HCT116 (cell line): ENCODE measurements around the gene PNPLA8. TPM values are rescaled to one million over a fixed set of nuclear protein-coding genes. Genes with fewer than 3 reads are reported as not detected.

Experiments
- ATAC-seq: fragments of 200-7000 bp; cut with Tn5 transposase; 2 replicates; pipeline ENCODE4 v1.9.1; 2020; ENCODE audit warnings: mild to moderate bottlenecking, moderate library complexity
- BruUV-seq: library from RNA; stranded (reverse); fragments of 400-500 nt; replicated peaks from 2 replicates; lab custom pipeline; 2021; lab: Mats Ljungman, UMichigan
- CTCF ChIA-PET: fragments of 300-600 bp; sonication (Branson Sonifier 250); formaldehyde crosslinking; loops from one replicate; lab custom pipeline; 2021; ENCODE audit warnings: antibody characterized with exemption; lab: Charles Lee
- POLR2A ChIA-PET: fragments of 300-600, 350-600 bp; sonication (Branson Sonifier 250); formaldehyde crosslinking; loops from one replicate; lab custom pipeline; 2021; ENCODE audit warnings: antibody characterized with exemption; lab: Charles Lee
- RAD21 ChIA-PET, 2 experiments: fragments of 300-600 bp; sonication (Branson Sonifier 250); formaldehyde crosslinking; loops; one replicate each; lab custom pipeline; 2023; ENCODE audit warnings: low total read pairs in 2 of 2; ENCODE audit not compliant: uncharacterized antibody in 2 of 2, unreplicated experiment in 2 of 2, low non-redundant PET in 1 of 2; lab: Charles Lee
- DNase-seq: peaks from one replicate; pipeline ENCODE4 v3.0.0-alpha.2; 2010; ENCODE audit warnings: low read depth, low spot score
- H2AFZ ChIP-seq: fragments of 200-600 bp; shearing (Covaris generic), sonication (generic); 2 replicates; pipeline ENCODE4 v1.6.1; 2017; ENCODE audit warnings: low read depth, mixed run types, mixed read lengths, antibody characterized with exemption, low read length; ENCODE audit not compliant: poor library complexity, severe bottlenecking
- H3K27ac ChIP-seq: 2 replicates; pipeline ENCODE4 v1.5.1; 2012; ENCODE audit warnings: low read depth, low read length
- H3K27me3 ChIP-seq: fragments of 200-600 bp; sonication (generic); 2 replicates; pipeline ENCODE4 v1.6.1; 2016; ENCODE audit warnings: mixed run types, low read length, mixed read lengths; ENCODE audit not compliant: insufficient read depth
- H3K36me3 ChIP-seq, 2 experiments: fragments of 200-500 bp in 1 of 2; fragments of 200-600 bp in 1 of 2; sonication (Bioruptor generic) in 1 of 2; sonication (generic) in 1 of 2; 2 replicates each; pipeline versions ENCODE4 v1.5.1 to v1.6.1; 2014 to 2016; ENCODE audit warnings: low read length in 2 of 2, inconsistent platforms in 1 of 2, mixed read lengths in 1 of 2, mixed run types in 1 of 2; ENCODE audit not compliant: insufficient read depth in 2 of 2, control insufficient read depth in 1 of 2
- H3K4me1 ChIP-seq, 2 experiments: fragments of 200-600 bp in 1 of 2; sonication (generic) in 1 of 2; 2 replicates each; pipeline versions ENCODE4 v1.5.1 to v1.6.1; 2012 to 2017; ENCODE audit warnings: low read length in 2 of 2, inconsistent platforms in 1 of 2, mild to moderate bottlenecking in 1 of 2, mixed read lengths in 1 of 2, mixed run types in 1 of 2, moderate library complexity in 1 of 2; ENCODE audit not compliant: insufficient read depth in 2 of 2, control insufficient read depth in 1 of 2
- H3K4me2 ChIP-seq: fragments of 200-600 bp; sonication (generic); 2 replicates; pipeline ENCODE4 v1.6.1; 2017; ENCODE audit warnings: mixed run types, low read length, mixed read lengths
- H3K4me3 ChIP-seq, 2 experiments: fragments of 200-600 bp in 1 of 2; sonication (generic) in 1 of 2; replicated peaks in 1 of 2; 2 replicates each; pipeline ENCODE4 v1.5.1; 2011 to 2016; ENCODE audit warnings: low read length in 2 of 2, control low read depth in 1 of 2, low read depth in 1 of 2, mild to moderate bottlenecking in 1 of 2, mixed read lengths in 1 of 2, mixed run types in 1 of 2
- H3K79me2 ChIP-seq: fragments of 200-600 bp; sonication (generic); 2 replicates; pipeline ENCODE4 v1.6.1; 2017; ENCODE audit warnings: mild to moderate bottlenecking, mixed run types, low read length, moderate library complexity, mixed read lengths; ENCODE audit not compliant: insufficient read depth
- H3K9ac ChIP-seq: fragments of 200-600 bp; sonication (generic); 2 replicates; pipeline ENCODE4 v1.6.1; 2016; ENCODE audit warnings: low read length, mixed read lengths
- H3K9me2 ChIP-seq: fragments of 200-600 bp; sonication (generic), shearing (Covaris generic); 2 replicates; pipeline ENCODE4 v1.6.1; 2017; ENCODE audit warnings: mixed run types, mild to moderate bottlenecking, moderate library complexity; ENCODE audit not compliant: insufficient read depth
- H3K9me3 ChIP-seq, 2 experiments: fragments of 200-500 bp in 1 of 2; fragments of 200-600 bp in 1 of 2; sonication (Bioruptor generic) in 1 of 2; sonication (generic) in 1 of 2; 2 replicates each; pipeline ENCODE4 v1.6.1; 2014 to 2017; ENCODE audit warnings: low read length in 2 of 2, mixed read lengths in 2 of 2, inconsistent platforms in 1 of 2, low read depth in 1 of 2, mild to moderate bottlenecking in 1 of 2, mixed run types in 1 of 2, moderate library complexity in 1 of 2; ENCODE audit not compliant: control insufficient read depth in 1 of 2, insufficient read depth in 1 of 2
- H4K20me1 ChIP-seq: fragments of 200-600 bp; sonication (generic), shearing (Covaris generic); 2 replicates; pipeline ENCODE4 v1.6.1; 2017; ENCODE audit warnings: mixed run types, mild to moderate bottlenecking, moderate library complexity; ENCODE audit not compliant: insufficient read depth
- ATF3 ChIP-seq: IDR thresholded peaks from 2 replicates; pipeline ENCODE4 v1.6.1; 2012
- CEBPB ChIP-seq: IDR thresholded peaks from 2 replicates; pipeline ENCODE4 v1.6.1; 2012; ENCODE audit warnings: low read depth
- EGR1 ChIP-seq: IDR thresholded peaks from 2 replicates; pipeline ENCODE4 v1.6.1; 2012; ENCODE audit warnings: low read depth
- FOSL1 ChIP-seq: IDR thresholded peaks from 2 replicates; pipeline ENCODE4 v1.6.1; 2012; ENCODE audit warnings: low read depth
- JUND ChIP-seq: IDR thresholded peaks from 2 replicates; pipeline ENCODE4 v1.6.1; 2012
- POLR2AphosphoS5 ChIP-seq: IDR thresholded peaks from 2 replicates; pipeline ENCODE4 v1.6.1; 2011; ENCODE audit warnings: mild to moderate bottlenecking, low read depth, low read length, moderate library complexity
- ZBTB33 ChIP-seq: IDR thresholded peaks from 2 replicates; pipeline ENCODE4 v1.6.1; 2011; ENCODE audit warnings: mild to moderate bottlenecking, low read length, moderate library complexity; ENCODE audit not compliant: insufficient replicate concordance; ENCODE audit errors: extremely low read depth
- intact Hi-C: fragments of 100-400 bp; cut with micrococcal nuclease; formaldehyde crosslinking; loops from 2 replicates; pipeline ENCODE4 v1.10.0; 2022
- total RNA-seq: library from RNA; stranded (reverse); gene quantifications from one replicate; pipeline ENCODE4 v1.2.1, GENCODE V29; 2021; ENCODE audit not compliant: unreplicated experiment

The PNPLA8 gene
- total RNA-seq, 1 experiment from 2014 or later = 12.9 TPM

GRCh38 chr7:108526768-108527017 lies 758 bp upstream of the PNPLA8 start (continued):
- TF ChIP-seq ATF3 = no peak

GRCh38 chr7:108525327-108525984 lies 479 bp downstream of the PNPLA8 start:
- Histone ChIP-seq H3K4me2 (peak overlapping the region; percentile 79), H2AFZ (no peak overlapping the region), H4K20me1 (no peaks in the 10 kb centered on the region), H3K4me1 (peaks cover 6 to 24% of the 10 kb centered on the region in 2 experiments; a peak in 3 of 4 replicates), H3K27ac (peak overlapping the region; percentile 69), H3K79me2 (peaks cover 8% of the 10 kb centered on the region), H3K27me3 (no peaks in the 10 kb centered on the region), H3K9me3 (no peaks in the 10 kb centered on the region), H3K36me3 (no peaks in the 10 kb centered on the region), H3K9ac (peak overlapping the region; percentile 71)
- DNase-seq (peak; percentile 77), ATAC-seq (peak; percentile 77)
- ChIA-PET POLR2A (interaction anchor here (1.2 to 1.9 kb wide), 3 partner anchors 13 to 54 kb away, joined by 3 to 9 read pairs (median 3); partner anchors contain the start of genes DNAJB9 and THAP5), CTCF (interaction anchor here (1.2 to 1.3 kb wide), 2 partner anchors 28 to 379 kb away, joined by 4 to 10 read pairs; no protein-coding TSS in a partner anchor)
- intact Hi-C loops = loop anchor here (5.0 kb wide), 1 partner anchor 42 kb away; the partner anchor contains the start of genes DNAJB9 and THAP5
- TSS peak; percentile 65 for BruUV-seq
- TF ChIP-seq JUND = peak; percentile 20; the same call in 1 of the 2 replicates
- peak; percentile 45; the same call in 1 of the 2 replicates for TF ChIP-seq CEBPB
- no peak for TF ChIP-seq ZBTB33
- TF ChIP-seq EGR1 = no peak
- TF ChIP-seq POLR2AphosphoS5 = 0 out of 2 replicates have a peak, but pooled peaks have one; percentile 50
- TF ChIP-seq FOSL1 = no peak
- TF ChIP-seq, all 23 proteins: peak for 3
- Histone ChIP-seq H3K9me2 (no peaks in the 10 kb centered on the region), H3K4me3 (peak overlapping the region; percentile 73 to 78)
- RAD21 ChIA-PET = no interaction called here
